Thoracic aorta (tissue), 2 donors: ENCODE results near the gene U2AF1L4. TPM values are rescaled to one million over a fixed set of nuclear protein-coding genes. Genes with fewer than 3 reads are reported as not detected.

Source experiments
- ATAC-seq: fragments of 150-250 bp; one replicate; pipeline ENCODE4 v1.8.0; 2017; ENCODE audit warnings: low read depth; ENCODE audit not compliant: insufficient number of reproducible peaks, low FRiP score
- DNase-seq: peaks from one replicate; pipeline ENCODE4 v3.0.0-alpha.2; 2020; ENCODE audit warnings: low spot score
- H3K27ac ChIP-seq, 2 donors: fragments of 200-600 bp; sonication (generic); 1 replicate in 1 of 2; 2 replicates in 1 of 2; pipeline ENCODE4 v1.5.1; 2016; ENCODE audit warnings: mild to moderate bottlenecking in 2 of 2, moderate library complexity in 2 of 2
- H3K27me3 ChIP-seq: fragments of 200-600 bp; sonication (generic); replicated peaks from 2 replicates; pipeline ENCODE4 v1.6.0; 2016; ENCODE audit warnings: mild to moderate bottlenecking; ENCODE audit not compliant: insufficient read depth
- H3K36me3 ChIP-seq: fragments of 200-600 bp; sonication (generic); one replicate; pipeline ENCODE4 v1.5.1; 2016
- H3K4me1 ChIP-seq, 2 donors: fragments of 200-600 bp; sonication (generic); 1 replicate in 1 of 2; 2 replicates in 1 of 2; pipeline versions ENCODE4 v1.5.1 to v1.6.0; 2016; ENCODE audit warnings: low read depth in 2 of 2, mild to moderate bottlenecking in 1 of 2; ENCODE audit not compliant: control insufficient read depth in 1 of 2
- H3K4me3 ChIP-seq: fragments of 200-600 bp; sonication (generic); 2 replicates; pipeline ENCODE4 v1.5.1; 2016; ENCODE audit warnings: mild to moderate bottlenecking
- H3K9me3 ChIP-seq: fragments of 200-600 bp; sonication (generic); 2 replicates; pipeline ENCODE4 v1.5.1; 2016
- CTCF ChIP-seq: fragments of 200-600 bp; sonication (generic); IDR thresholded peaks from one replicate; pipeline ENCODE4 v1.5.1; 2019; ENCODE audit warnings: antibody characterized with exemption
- total RNA-seq, 2 donors: library from RNA; depleted of rRNA; stranded (reverse); fragments of >200 nt; gene quantifications; one replicate each; pipeline versions ENCODE4 v1.1.0 to v1.2.3, GENCODE V29; 2016

U2AF1L4 gene
- total RNA-seq, 2 donors from 2014 or later = 34.4 to 42.6 TPM

- TF ChIP-seq CTCF = no peak
- no peaks in the 10 kb centered on the region for H3K27me3 ChIP-seq
- no peak overlapping the region for H3K27ac ChIP-seq
- H3K4me1 ChIP-seq = peaks cover 8 to 12% of the 10 kb centered on the region in 2 donors
- no peak for ATAC-seq
- peaks cover 14% of the 10 kb centered on the region for H3K36me3 ChIP-seq
- H3K9me3 ChIP-seq = no peaks in the 10 kb centered on the region
- DNase-seq = no peak
- no peak overlapping the region for H3K4me3 ChIP-seq
Observed at GRCh38 chr19:35779033-35779432, 33.8 kb upstream of the U2AF1L4 start.

- Histone ChIP-seq H3K4me1 (peaks cover 8 to 12% of the 10 kb centered on the region in 2 donors), H3K9me3 (no peaks in the 10 kb centered on the region), H3K27me3 (no peaks in the 10 kb centered on the region), H3K27ac (no peak overlapping the region), H3K4me3 (no peak overlapping the region), H3K36me3 (peaks cover 14% of the 10 kb centered on the region)
- no peak for TF ChIP-seq CTCF
- ATAC-seq = no peak
- no peak for DNase-seq
Observed at GRCh38 chr19:35777961-35778360, 32.7 kb upstream of the U2AF1L4 start.

- no peak for TF ChIP-seq CTCF
- H3K27ac ChIP-seq = no peak overlapping the region
- DNase-seq = no peak
- no peaks in the 10 kb centered on the region for H3K9me3 ChIP-seq
- ATAC-seq = no peak
- peaks cover 8 to 12% of the 10 kb centered on the region in 2 donors for H3K4me1 ChIP-seq
- no peak overlapping the region for H3K4me3 ChIP-seq
- no peaks in the 10 kb centered on the region for H3K27me3 ChIP-seq
- peaks cover 11% of the 10 kb centered on the region for H3K36me3 ChIP-seq
Observed at GRCh38 chr19:35777086-35777841, 32.0 kb upstream of the U2AF1L4 start.

- Histone ChIP-seq H3K4me1 (peaks cover 8 to 12% of the 10 kb centered on the region in 2 donors), H3K27me3 (no peaks in the 10 kb centered on the region), H3K9me3 (no peaks in the 10 kb centered on the region), H3K36me3 (peaks cover 7% of the 10 kb centered on the region), H3K4me3 (peak overlapping the region; percentile 94), H3K27ac (no peak overlapping the region)
- no peak for TF ChIP-seq CTCF
- no peak for ATAC-seq
- DNase-seq = no peak
Observed at GRCh38 chr19:35776102-35776788, 31.0 kb upstream of the U2AF1L4 start.

GRCh38 chr19:35775298-35776101, 30.3 kb upstream of the U2AF1L4 start, which contains the start of gene ARHGAP33:
Gene ARHGAP33, plus strand, starts transcription at chr19:35775564. Its CDS starts 95 bp downstream, at chr19:35775659.
- DNase-seq (peak; percentile 98), ATAC-seq (peak; percentile 82)
- Histone ChIP-seq H3K4me3 (peak within 1 kb of the TSS; percentile 94), H3K9me3 (no peaks in the 10 kb centered on the region), H3K4me1 (peaks cover 8 to 12% of the 10 kb centered on the region in 2 donors), H3K27me3 (no peaks in the 10 kb centered on the region), H3K27ac (no peak within 1 kb of the TSS), H3K36me3 (peaks cover 5% of the 10 kb centered on the region)
- TF ChIP-seq CTCF = no peak
